Epidermal melanocyte (primary cell): ENCODE measurements around the gene ERBB2.
A peak's percentile ranks its signal among the peaks of the same experiment; 100 is the strongest.

Source experiments
- DNase-seq: peaks from one replicate; pipeline ENCODE4 v3.0.0; 2011; ENCODE audit warnings: low spot score; ENCODE audit not compliant: insufficient read length

The ERBB2 gene

DNA sequence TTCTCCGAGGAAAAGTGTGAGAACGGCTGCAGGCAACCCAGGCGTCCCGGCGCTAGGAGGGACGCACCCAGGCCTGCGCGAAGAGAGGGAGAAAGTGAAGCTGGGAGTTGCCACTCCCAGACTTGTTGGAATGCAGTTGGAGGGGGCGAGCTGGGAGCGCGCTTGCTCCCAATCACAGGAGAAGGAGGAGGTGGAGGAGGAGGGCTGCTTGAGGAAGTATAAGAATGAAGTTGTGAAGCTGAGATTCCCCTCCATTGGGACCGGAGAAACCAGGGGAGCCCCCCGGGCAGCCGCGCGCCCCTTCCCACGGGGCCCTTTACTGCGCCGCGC lies at the start of gene ERBB2:
TSS of gene ERBB2 (plus strand) at position 247 of the 330 bp plus-strand sequence. CDS start 175 bp downstream, outside the sequence.
- DNase-seq: peak; percentile 78

DNA sequence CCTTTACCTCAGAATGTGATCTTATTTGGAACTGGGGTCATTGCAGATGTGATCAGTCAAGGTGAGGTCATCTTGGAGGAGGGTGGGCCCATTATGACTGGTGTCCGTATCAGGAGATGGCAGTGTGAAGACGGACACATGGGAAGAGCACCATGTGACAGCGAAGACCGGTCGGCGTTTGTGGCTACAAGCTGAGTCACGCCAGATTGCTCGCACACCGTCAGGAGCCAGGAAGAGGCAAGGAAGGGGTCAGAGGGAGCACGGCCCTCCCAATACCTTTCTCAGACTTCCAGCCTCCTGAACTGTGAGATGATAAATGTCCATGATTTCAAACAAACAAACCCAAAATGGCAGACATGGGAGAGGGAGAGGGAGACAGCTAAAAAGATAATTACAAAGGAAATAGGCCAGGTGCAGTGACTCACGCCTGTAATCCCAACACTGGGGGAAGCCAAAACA lies 49.7 kb upstream of the ERBB2 start:
- DNase-seq: no peak

DNA sequence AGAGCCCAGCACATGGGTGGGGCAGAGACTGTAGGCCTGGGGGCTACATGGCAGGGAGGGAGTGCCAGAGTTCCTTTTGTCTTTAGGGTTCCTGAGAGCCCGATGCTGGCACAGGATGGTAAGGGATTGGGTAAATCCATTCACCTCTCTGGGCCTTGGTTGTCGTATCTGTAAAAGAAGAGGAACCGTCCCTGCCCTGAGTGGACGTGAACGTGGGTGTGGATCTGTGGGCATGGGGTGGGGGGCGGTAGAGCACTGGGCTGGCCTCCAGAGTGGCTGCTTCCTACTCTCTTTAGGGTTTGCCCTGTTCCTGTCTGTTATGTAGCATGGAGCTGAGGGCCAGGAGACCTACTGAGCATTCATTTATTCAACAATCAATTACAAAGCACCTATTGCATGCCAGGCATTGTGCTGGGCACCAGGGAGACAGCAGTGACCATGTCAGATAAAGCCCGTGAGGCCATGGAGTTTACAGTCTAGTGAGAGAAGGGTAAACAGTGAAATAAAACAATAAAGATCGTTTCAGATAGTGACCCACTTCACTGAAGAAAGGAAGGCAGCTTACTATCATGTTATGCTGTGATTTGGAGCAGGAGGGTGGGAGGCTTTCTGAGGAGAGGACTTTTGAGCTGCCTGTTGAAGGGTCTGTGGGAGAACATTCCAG lies 47.8 kb upstream of the ERBB2 start:
- no peak for DNase-seq

DNA sequence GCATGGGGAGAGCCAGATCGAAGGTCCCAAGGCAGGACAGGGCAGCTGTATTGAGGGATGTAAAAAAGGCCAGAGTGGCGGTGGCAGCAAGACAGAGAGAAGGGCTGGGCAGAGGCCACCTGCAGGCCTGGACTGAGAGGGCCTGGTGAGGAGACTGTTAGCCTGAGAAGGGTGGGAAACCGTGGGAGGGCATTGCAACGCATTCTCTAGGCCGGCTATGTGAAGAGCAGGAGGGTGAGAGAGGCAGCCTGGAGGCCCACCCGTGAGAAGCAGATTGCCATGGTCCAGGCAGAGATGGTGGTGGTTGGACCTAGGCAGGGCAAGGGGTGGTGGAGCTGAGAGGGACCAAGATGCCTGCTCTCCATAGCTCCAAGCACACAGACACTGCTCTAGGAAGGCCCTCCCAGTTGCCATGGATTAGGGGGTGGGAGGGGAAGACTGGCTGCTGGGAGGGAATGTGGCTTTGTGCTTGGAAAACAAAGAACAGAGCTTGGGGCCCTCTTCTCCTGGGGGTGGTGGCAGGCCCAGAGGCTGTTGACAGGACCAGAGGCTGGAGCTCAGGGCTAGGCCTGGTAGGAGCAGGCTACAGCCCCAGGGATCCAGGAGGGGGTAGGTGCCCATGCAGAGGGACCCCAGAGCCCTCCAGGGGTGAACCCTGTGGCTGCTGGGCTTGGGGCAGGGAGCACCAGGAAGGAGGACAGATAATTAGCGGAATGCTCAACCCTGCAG lies 47.1 kb upstream of the ERBB2 start:
- no peak for DNase-seq

DNA sequence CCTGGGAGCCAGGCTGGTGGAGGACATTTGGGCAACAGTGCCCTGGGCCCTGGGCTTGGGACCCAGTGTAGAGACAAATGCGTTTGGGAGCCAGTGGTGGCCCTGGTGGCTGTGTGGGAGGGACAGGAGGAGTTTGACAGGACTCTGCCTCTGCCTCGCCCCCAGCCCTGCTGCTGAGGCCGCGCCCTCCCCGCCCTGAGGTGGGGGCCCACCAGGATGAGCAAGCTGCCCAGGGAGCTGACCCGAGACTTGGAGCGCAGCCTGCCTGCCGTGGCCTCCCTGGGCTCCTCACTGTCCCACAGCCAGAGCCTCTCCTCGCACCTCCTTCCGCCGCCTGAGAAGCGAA lies 46.6 kb upstream of the ERBB2 start:
- DNase-seq: no peak

DNA sequence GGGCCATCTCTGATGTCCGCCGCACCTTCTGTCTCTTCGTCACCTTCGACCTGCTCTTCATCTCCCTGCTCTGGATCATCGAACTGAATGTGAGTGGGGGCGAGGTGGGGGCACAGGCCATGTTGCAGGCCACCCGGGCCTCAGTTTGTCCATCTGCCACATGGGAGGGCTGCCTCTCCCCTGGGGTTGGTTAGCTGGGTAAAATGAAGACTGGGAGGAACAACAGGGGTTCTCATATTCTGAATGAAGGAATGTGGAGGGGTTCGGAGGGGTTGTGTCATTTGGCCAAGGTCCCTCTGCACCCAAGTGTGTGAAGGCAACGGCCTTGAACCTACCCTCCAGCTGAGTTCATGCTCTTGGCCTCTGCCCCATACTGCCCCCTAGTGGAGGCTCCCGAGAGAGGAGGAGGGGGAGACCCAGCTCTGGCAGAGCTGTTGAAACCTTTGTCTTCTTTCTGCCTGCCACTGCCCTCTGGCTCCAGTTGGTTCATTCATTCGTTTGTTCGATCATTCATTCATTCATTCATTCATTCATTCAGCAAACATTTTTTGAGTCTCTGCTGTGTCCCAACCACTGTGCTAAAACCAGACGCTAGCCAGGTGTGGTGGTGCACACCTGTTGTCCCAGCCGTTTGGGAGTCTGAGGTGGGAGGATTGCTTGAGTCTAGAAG lies 46.1 kb upstream of the ERBB2 start:
- DNase-seq: peak; percentile 69

DNA sequence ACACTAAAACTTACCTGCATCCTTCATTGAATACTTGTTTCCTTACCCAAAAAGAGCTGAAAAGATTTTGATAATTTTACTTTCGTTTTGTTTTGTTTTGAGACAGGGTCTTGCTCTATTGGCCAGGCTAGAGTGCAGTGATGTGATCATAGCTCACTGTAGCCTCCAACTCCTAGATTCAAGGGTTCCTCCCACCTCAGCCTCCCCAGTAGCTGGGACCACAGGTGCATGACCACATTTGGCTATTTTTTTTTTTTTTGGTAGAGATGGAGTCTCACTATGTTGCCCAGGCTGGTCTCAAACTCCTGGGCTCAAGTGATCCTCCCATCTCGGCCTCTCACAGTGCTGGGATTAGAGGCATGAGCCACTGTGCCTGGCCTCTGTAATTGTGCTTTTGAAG lies 44.8 kb upstream of the ERBB2 start:
- no peak for DNase-seq

DNA sequence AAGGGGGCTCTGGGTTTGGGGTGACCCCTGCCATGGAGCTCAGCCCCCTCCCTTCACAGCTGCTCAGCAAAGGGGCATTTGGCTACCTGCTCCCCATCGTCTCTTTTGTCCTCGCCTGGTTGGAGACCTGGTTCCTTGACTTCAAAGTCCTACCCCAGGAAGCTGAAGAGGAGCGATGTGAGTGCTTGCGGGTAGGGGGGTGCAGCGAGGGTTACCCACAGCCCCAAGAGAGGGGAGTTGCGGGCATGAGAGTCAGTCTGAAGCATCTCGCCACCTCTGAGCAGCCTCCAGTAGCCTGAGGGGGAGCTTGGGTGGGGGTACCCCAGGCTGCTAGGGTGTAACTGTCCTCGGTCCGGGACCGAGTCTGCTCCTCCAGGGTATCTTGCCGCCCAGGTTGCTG lies 41.5 kb upstream of the ERBB2 start:
- DNase-seq: no peak

DNA sequence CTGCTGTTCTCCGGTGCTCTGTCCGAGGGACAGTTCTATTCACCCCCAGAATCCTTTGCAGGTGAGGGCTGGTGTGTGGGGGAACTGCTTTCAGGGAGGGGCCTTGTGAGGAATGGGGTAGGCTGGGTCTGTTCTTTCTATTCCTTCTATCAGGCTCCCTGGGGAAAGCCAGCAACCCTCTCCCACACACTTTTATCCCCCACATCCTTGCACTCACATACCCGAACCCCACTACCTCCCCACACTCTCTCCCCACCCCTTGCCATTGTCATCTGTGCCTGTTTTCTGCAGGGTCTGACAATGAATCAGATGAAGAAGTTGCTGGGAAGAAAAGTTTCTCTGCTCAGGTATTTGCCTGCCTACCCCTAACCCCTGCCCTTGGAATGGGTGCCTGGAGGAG lies 41.1 kb upstream of the ERBB2 start:
- DNase-seq: no peak

DNA sequence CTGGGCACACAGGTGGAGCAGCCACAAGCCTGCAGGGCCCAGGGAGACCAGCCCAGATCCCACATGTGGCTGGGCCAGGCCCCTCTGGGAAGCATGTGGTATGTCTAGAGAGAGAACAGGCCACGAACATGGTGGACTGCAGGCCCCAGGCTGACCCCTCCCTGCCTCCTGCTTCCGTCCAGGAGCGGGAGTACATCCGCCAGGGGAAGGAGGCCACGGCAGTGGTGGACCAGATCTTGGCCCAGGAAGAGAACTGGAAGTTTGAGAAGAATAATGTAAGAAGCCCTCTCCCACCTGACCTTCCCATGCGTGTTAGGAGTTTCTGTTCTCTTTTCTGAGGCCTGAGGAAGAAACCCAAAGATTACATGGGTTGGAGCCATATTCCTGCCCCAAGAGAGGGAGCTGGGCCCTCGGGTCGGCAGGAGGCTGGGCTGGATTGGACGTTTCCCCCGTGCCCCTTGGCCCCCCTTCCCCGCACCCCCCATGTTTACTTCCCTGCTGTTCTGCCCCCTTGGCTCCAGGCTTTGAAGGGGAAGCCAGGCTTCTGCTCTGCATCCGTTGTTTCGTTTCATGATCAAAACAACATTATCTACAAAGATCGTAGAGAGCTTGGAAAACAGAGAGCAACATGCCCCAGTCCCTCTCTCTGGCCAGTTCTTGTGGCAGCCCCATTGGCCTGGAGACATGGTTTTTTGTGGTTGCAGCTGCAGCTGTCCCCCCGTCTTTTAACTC lies 40.4 kb upstream of the ERBB2 start:
- DNase-seq: no peak

DNA sequence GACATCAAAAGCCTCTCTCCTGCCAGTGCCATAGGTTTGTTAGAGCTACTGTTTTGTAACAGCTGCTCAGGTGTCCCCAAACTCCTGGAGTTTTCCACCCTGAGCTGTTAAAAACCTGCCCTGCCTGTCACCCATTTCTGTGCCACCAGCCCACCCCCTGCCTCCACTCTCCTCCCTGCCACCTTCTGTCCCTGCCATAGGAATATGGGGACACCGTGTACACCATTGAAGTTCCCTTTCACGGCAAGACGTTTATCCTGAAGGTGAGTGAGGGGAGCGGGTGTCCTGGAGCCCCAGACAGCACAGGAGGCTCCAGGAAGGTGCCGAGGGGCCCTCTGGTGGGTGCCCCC lies 39.9 kb upstream of the ERBB2 start:
- no peak for DNase-seq

DNA sequence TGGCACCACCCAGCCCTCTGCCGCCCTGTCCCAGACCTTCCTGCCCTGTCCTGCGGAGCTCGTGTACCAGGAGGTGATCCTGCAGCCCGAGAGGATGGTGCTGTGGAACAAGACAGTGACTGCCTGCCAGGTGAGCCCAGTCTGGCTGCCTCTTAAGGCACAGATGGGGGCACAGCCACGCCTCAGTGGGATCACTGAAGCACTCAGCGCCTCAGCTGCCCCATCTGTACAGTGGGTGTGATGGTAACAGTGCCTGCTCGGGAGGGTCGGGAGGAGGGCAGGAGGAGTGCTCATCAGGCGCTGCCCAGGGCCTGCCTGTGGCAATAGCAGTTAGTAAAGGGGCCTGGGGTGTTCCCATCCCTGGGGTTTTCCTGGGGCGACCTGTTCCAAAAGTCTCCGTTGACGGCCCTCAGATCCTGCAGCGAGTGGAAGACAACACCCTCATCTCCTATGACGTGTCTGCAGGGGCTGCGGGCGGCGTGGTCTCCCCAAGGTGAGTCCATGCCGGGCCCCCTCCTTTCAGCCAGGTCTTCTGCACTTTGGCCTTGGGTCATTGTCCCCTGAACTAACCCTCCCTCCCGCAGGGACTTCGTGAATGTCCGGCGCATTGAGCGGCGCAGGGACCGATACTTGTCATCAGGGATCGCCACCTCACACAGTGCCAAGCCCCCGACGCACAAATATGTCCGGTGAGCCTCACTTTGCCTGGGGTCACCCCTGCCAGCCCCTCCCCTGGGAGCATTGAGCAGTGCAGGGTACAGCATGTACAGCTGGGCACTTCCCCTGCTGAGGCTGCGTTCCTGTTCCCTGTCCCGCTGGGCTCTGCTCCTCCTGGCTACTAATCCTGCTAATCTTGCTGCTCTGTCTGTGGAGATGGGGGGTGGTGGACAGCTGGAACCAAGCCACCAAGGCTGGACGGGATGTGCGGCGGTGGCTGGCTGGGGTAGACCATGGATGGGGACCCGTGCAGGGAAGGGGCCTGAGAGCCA lies 39.2 kb upstream of the ERBB2 start:
- DNase-seq: no peak

DNA sequence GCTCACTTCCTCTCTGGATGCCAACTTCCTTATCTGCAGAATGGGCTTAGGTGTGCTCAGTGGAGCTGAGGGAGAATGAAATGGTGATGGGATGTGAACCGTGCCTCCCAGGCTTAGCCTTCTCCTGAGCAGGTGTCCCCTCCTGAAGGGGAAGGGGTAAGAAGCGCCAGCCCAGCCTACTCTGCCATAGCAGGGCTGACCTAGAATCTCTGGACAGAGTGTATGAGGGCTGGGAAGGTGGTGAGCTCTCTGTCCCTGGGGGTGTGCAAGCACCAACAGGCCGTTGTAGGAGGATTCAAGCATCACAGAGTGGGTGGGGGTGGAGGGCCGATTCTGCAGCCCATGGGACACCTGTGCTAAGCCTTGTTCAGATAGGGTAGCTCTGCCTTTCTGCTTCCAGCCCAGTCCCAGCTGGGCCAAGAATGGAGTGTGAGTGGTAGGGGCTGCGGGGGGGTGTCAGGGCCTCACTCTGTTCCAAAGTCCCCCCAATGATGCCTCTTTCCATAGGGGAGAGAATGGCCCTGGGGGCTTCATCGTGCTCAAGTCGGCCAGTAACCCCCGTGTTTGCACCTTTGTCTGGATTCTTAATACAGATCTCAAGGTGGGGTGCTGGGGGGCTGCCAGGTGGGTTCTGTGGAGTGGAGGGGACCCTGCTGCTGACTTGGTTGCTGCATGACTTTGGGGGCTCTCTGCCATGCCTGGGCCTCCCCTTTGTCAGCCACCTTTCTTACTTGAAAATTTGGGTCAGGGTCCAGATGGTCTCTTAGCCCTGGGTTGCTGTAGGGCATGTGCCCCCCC lies 37.9 kb upstream of the ERBB2 start:
- DNase-seq: no peak

DNA sequence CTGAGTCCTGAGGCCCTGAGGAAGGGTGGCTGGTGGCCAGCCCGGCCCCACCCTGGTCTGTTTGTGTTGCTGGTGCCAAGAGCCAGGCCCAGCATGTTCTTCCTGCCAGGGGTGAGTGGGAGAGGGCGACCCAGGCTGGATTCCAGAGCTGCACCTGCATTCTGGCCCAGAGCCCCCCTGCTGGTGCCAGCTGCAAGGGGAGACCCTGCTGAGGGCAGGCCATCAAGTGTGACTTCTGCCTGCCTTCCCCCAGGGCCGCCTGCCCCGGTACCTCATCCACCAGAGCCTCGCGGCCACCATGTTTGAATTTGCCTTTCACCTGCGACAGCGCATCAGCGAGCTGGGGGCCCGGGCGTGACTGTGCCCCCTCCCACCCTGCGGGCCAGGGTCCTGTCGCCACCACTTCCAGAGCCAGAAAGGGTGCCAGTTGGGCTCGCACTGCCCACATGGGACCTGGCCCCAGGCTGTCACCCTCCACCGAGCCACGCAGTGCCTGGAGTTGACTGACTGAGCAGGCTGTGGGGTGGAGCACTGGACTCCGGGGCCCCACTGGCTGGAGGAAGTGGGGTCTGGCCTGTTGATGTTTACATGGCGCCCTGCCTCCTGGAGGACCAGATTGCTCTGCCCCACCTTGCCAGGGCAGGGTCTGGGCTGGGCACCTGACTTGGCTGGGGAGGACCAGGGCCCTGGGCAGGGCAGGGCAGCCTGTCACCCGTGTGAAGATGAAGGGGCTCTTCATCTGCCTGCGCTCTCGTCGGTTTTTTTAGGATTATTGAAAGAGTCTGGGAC lies 37.1 kb upstream of the ERBB2 start:
- DNase-seq: no peak

DNA sequence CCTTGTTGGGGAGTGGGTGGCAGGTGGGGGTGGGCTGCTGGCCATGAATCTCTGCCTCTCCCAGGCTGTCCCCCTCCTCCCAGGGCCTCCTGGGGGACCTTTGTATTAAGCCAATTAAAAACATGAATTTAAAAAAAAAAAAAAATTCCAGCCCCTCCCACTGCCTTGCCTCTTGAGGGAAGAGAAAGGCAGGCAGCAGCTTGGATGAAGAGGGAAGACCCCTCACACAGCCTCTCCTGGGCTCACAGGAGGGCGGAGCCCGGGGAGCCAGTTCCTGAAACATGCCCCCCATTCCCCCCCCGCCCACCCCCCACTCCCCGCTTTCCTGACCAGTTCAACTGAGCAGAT lies 36.5 kb upstream of the ERBB2 start:
- no peak for DNase-seq

DNA sequence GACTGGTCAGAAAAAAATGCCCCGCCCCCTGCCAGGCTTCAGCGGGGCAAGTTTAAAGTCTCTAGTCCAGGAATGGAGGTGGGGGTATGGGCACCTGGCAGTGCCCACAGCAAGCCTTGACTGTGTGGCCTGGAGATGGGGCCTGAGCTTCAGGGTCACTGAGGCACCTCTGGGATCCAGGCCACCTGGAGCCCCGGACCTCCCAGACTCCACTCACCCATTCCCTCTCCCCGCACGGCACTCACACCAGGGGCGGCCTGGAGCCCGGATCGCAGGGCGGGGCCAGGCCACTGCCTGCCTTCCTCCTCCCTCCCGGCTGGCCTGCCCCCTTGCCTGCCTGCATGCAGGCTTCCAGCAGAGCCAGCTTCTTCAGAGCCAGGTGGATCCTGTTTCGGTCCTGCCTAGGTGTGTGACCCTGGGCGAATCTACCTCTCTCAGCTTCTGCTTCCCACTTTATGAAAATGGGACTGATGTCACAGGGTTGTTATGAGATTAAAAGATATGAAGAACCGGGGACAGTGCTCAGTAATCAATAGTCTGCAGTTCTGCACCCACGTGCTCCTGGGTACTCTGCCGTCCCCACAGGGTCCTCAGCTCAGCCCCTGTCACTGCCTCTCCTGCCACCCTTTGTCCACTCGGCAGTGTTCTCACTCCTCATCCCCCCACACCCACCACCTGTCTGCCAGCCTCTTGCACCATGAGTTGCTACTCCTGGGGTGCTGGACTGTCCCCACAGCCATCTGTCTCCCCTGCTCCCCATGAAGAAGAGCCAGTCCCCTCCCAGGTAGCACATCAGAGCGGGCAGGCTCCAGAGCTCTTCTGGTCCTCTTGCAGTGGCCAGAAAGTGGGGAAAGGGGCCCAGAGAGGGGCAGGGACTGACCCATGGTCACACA lies 35.9 kb upstream of the ERBB2 start:
- DNase-seq: no peak

DNA sequence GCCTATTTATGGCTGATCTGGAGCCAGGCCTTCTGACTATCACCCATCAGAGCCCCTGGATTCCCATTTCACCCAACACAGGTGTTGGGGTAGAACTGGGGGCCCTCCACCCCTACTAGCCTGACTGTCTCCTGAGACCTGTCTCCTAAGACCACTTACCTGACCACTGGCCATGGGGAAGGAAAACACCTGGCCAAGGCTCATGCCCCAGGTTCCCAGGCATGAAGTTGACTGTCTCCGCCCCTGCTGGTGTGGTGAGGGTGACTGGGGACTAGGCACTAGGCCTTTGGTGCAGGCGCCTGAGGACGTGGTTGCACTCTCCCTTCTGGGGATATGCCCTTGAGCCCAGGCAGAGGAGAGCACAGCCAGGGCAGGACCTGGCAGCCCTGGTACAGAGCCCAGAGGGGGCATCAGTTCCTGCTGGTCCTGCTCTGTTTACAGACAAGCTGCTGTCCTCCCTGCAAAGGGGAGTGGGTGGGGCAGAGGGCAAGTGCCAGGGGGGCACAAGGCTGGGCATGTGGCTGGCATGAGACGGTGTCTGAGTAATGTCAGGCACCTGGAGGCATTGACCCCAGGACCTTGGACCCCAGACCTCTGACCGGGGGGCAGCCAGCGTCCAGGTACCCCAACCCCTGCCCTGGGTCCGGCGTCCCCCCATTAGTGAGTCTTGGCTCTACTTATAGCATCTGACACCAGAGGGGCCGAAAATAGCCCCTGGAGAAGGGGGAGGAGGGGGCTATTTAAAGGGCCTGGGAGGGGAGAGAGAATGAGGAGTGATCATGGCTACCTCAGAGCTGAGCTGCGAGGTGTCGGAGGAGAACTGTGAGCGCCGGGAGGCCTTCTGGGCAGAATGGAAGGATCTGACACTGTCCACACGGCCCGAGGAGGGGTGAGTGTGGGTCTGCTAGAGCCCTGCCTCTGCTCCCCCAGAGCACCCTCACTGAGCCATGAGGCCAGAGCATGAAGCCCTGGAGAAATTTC lies 35.0 kb upstream of the ERBB2 start, which contains the start of gene TCAP:
TSS of gene TCAP (plus strand) at position 769 of the 981 bp plus-strand sequence. CDS start at position 780, 11 bp downstream.
- no peak for DNase-seq
